GM18907 (cell line): ENCODE results near the gene COL10A1.
"Not testable (repeated sequence)": the region's sequence is repeated elsewhere in the genome, so short reads cannot be mapped to it uniquely, and the experiment has no call there.

Experiments
- ATAC-seq: cut with Tn5 transposase; IDR thresholded peaks from one replicate; pipeline ENCODE4 v1.9.1; 2021; ENCODE audit warnings: mild to moderate bottlenecking, moderate library complexity; ENCODE audit not compliant: unreplicated experiment

Gene COL10A1

GRCh38 chr6:116127771-116128493 lies 2.0 kb upstream of the COL10A1 start:
- no peak for ATAC-seq

GRCh38 chr6:116120430-116120829 lies 5.5 kb downstream of the COL10A1 start:
- no peak for ATAC-seq

DNA sequence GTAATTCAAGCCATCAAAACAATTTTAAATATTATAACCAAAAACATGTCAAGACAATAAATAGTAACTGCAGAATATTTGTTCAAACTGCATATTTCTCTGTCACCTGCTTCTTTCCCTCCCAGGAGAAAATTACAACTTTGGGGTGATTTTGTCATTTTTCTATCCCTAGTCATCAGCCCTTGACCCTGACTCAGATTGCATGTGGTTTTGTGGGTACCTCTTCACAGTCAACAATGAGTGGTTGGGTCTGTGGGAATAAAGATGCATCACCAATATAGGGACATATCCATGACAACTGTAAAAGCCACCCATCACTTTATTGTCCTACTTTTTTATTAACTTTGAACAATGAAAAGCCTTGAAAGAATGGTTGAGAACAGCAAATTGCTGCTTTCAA lies 7.3 kb downstream of the COL10A1 start:
- no peak for ATAC-seq

GRCh38 chr6:116115781-116116180 lies 10.2 kb downstream of the COL10A1 start:
- no peak for ATAC-seq

- ATAC-seq: no peak
These were observed 12.5 kb downstream of the COL10A1 start for GRCh38 chr6:116113386-116113785.

DNA sequence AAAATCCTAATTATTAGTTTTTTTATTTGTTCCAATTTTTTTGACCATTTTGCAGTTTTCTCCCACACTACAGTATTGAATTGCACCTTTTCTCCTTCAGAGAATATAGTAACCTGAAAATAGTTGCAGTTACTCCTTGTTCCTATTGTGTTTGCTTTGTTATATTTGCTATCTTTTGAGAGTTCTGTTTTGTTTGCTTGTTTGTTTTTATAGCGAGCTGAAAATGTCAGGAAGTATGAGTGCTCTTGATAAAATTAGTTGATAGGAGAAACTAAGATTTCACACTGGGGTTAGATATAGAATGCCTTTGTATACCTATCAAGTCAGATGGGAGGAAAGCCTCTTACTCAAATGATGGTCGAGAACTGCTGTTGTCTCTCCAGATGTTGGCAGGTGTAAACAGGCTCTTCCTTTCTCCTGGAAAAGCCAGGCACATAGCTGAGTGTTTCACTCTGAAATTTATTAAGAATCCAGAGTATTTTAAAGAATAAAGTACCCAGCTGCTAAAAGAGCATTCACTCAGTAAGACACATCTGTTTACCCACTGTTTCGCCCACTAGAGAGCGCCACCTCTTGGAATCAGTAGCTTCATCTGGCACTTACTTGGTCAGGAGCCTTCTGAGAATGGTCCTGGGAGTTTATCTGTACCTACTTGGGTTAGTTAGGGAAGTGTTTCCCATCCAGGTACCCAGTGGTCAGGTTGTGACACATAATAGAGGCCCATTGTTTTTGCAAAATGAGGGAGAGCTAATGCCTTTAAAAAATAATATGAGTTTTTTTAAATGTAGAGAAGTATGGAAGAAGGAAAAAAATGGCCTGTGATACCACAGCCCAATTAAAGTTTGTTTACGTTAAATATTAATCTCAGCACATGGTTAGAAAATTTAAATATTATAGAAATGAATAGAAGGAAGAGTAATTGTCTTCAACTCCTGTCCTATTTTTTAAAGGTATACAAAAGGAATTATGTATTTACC lies 14.1 kb downstream of the COL10A1 start:
- peak; percentile 81 for ATAC-seq

- no peak for ATAC-seq
These were observed 17.1 kb downstream of the COL10A1 start for GRCh38 chr6:116108836-116109235.

GRCh38 chr6:116106146-116106545 lies 19.8 kb downstream of the COL10A1 start:
- ATAC-seq: no peak

DNA sequence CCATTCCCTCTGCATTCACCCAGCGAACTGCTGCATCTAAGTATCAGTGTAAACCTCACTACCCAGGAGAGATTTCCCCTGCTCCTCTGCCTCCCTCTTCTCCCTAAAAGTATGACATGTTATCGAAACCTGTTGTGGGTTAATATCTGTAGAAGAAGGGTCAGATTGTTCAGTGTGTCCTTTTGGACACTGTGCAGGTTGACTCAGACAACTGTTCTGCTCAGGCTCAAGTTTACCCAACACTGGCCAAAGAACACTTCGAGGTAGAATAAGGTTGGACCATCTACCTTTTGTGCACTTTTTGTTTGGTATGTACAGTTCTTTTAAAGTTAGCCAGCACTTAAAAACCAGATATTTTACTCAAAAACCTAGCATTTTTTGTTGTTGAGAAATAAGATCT lies 20.7 kb downstream of the COL10A1 start:
- ATAC-seq: no peak

DNA sequence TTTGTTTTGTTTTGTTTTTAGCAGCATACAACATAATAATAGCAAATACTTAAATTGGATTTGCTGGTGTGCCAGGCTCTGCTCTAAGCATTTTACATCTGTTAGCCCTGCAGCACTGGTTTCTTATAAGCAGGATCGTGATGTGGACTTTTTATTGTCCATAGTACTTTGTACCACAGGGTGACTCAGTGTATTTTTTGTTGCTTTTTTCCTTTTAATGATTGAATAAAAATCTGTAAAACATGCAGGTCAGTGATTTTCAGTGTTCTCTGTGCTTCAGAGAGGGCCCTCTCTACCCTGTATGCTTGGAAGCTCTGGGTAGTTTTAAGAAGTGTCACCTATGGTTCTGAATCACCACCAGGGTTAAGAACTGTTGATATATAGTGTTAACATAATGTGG lies 21.3 kb downstream of the COL10A1 start:
- ATAC-seq: no peak

GRCh38 chr6:116102873-116103272 lies 23.1 kb downstream of the COL10A1 start:
- no peak for ATAC-seq

DNA sequence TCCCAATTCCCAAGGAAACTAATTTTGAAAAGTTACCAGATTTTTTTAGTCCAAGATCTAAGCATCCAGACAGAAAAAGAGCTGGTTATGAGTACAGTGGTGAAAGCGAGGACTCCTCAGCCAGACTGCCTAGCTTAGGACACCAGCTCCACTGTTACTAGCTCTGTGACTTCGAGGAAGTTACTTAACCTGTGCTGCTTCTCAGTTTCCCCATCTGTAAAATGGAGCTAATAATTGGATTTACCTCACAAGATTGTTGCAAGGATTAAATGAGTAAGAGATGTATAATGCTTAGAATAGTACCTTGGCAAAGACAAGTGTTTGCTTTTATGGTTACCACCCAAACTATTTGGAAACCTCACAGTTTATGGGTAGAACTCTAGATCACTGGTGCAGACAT lies 24.1 kb downstream of the COL10A1 start:
- ATAC-seq: no peak

DNA sequence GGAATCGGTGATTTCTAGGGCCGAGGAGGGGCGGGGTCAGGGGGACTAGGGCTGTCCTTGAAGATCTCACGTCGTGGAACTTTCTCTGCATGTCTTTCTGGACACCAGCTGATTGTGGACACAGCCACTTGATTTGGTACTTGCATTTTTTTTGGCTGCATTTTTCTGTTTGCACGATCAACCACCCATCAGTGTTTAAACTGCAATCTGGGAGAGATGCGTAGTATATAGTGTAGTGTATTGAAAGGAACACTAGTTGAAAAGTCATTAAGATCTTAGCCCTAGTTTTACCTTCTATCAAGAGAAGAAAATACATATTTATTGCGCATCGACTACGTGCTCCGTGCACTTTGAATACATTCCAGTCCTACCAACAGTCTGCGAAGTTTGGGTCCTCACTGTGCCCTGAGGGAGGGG lies 24.6 kb downstream of the COL10A1 start:
- no peak for ATAC-seq

GRCh38 chr6:116100419-116101301 lies 25.3 kb downstream of the COL10A1 start, which contains the start of gene NT5DC1:
TSS of gene NT5DC1 (plus strand) at chr6:116100853. CDS start at chr6:116100931, 78 bp downstream.
- peak; percentile 91 for ATAC-seq

GRCh38 chr6:116099036-116099435 lies 26.9 kb downstream of the COL10A1 start:
- ATAC-seq: no peak

GRCh38 chr6:116096979-116097816 lies 28.7 kb downstream of the COL10A1 start:
- no peak for ATAC-seq

GRCh38 chr6:116096048-116096759 lies 29.7 kb downstream of the COL10A1 start:
- ATAC-seq: not testable (repeated sequence)

DNA sequence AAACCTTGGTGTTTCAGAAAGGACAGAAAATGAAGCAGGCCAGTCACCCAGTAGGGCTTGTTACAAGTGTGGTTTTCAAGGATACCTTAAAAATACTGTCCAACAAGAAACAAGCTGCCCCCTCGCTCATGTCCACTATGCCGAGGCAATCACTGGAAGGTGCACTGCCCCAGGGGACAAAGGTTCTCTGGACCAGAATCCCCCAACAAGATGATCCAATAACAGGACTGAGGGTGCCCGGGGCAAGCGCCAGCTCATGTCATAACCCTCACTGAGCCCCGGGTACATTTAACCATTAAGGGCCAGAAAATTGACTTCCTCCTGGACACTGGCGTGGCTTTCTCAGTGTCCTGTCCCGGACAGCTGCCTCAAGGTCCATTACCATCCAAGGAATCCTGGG lies 31.9 kb downstream of the COL10A1 start:
- no peak for ATAC-seq

DNA sequence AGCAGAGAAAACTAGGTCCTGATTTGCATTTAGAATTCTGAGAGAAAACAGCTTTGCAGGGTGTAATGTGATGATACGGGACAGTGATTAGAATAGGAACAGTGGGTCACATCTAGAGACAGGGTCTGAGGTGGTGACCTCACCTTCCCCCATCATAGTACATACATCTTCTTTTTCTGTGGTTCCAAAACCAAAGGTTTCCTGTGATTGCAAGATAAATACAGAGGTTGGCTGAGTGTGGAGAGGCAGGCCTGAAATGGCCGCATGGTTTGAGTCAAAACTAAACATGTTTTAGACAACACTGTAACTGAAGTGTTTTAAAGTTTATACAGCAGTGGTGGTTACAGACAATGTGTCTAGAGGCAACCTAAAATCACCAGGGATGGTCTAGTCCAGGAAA lies 35.7 kb downstream of the COL10A1 start:
- peak; percentile 73 for ATAC-seq
